Panc1 (cell line): ENCODE measurements around the gene KLHDC8A.

Experiments used
- POLR2AphosphoS5 ChIP-seq: IDR thresholded peaks from 2 replicates; pipeline ENCODE4 v1.6.1; 2012; ENCODE audit warnings: mild to moderate bottlenecking, low read depth, low read length, moderate library complexity
- TF ChIP-seq, protein P1 (sequence below): fragments of 450-650 bp; IDR thresholded peaks from 2 replicates; pipeline ENCODE4 v1.5.1; 2017; ENCODE audit warnings: mild to moderate bottlenecking

- TF ChIP-seq, protein P1, sequence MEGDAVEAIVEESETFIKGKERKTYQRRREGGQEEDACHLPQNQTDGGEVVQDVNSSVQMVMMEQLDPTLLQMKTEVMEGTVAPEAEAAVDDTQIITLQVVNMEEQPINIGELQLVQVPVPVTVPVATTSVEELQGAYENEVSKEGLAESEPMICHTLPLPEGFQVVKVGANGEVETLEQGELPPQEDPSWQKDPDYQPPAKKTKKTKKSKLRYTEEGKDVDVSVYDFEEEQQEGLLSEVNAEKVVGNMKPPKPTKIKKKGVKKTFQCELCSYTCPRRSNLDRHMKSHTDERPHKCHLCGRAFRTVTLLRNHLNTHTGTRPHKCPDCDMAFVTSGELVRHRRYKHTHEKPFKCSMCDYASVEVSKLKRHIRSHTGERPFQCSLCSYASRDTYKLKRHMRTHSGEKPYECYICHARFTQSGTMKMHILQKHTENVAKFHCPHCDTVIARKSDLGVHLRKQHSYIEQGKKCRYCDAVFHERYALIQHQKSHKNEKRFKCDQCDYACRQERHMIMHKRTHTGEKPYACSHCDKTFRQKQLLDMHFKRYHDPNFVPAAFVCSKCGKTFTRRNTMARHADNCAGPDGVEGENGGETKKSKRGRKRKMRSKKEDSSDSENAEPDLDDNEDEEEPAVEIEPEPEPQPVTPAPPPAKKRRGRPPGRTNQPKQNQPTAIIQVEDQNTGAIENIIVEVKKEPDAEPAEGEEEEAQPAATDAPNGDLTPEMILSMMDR, result no peak
- no peak for TF ChIP-seq POLR2AphosphoS5
Measured at GRCh38 chr1:205324781-205325180, 31.9 kb downstream of the KLHDC8A start.
